H9 (cell line): ENCODE results near the gene BMERB1. TPM values are rescaled to one million over a fixed set of nuclear protein-coding genes. Genes with fewer than 3 reads are reported as not detected.

ENCODE experiments used
- DNase-seq: peaks from one replicate; pipeline ENCODE4 v3.0.0-alpha.2; 2017
- H2AFZ ChIP-seq: one replicate; pipeline ENCODE4 v1.6.1; 2013; ENCODE audit warnings: mild to moderate bottlenecking, low read length, control low read depth, moderate library complexity
- H2AK5ac ChIP-seq: 2 replicates; pipeline ENCODE4 v1.6.1; 2013; ENCODE audit warnings: low read length, control low read depth, mixed read lengths; ENCODE audit not compliant: insufficient read length
- H2BK120ac ChIP-seq: one replicate; pipeline ENCODE4 v1.6.1; 2013; ENCODE audit warnings: low read depth, mild to moderate bottlenecking, low read length, control low read depth, inconsistent platforms; ENCODE audit not compliant: poor library complexity, severe bottlenecking
- H2BK12ac ChIP-seq: 2 replicates; pipeline ENCODE4 v1.6.1; 2013; ENCODE audit warnings: low read length, control low read depth, mixed read lengths, low read depth; ENCODE audit not compliant: insufficient read length
- H2BK15ac ChIP-seq: 2 replicates; pipeline ENCODE4 v1.6.1; 2013; ENCODE audit warnings: low read depth, low read length, control low read depth
- H2BK20ac ChIP-seq: one replicate; pipeline ENCODE4 v1.6.1; 2013; ENCODE audit warnings: low read depth, mild to moderate bottlenecking, low read length, control low read depth, inconsistent platforms; ENCODE audit not compliant: poor library complexity, severe bottlenecking
- H2BK5ac ChIP-seq: 2 replicates; pipeline ENCODE4 v1.6.1; 2013; ENCODE audit warnings: low read length, control low read depth, mixed read lengths; ENCODE audit not compliant: insufficient read length
- H3K14ac ChIP-seq: 2 replicates; pipeline ENCODE4 v1.6.1; 2013; ENCODE audit warnings: low read length, control low read depth; ENCODE audit not compliant: insufficient read depth
- H3K18ac ChIP-seq: 2 replicates; pipeline ENCODE4 v1.6.1; 2013; ENCODE audit warnings: low read depth, mild to moderate bottlenecking, mixed read lengths, low read length, control low read depth; ENCODE audit not compliant: insufficient read length
- H3K23ac ChIP-seq: 2 replicates; pipeline ENCODE4 v1.6.1; 2013; ENCODE audit warnings: low read length, control low read depth, mixed read lengths, low read depth; ENCODE audit not compliant: insufficient read length
- H3K23me2 ChIP-seq: 2 replicates; pipeline ENCODE4 v1.6.1; 2013; ENCODE audit warnings: low read depth, mild to moderate bottlenecking, mixed read lengths, low read length, control low read depth; ENCODE audit not compliant: insufficient read length, poor library complexity, severe bottlenecking
- H3K27ac ChIP-seq: 2 replicates; pipeline ENCODE4 v1.5.1; 2013; ENCODE audit warnings: low read length, control low read depth, mixed read lengths, low read depth; ENCODE audit not compliant: insufficient read length
- H3K27me3 ChIP-seq: 2 replicates; pipeline ENCODE4 v1.6.1; 2013; ENCODE audit warnings: low read length, control low read depth, inconsistent platforms; ENCODE audit not compliant: insufficient read depth
- H3K4ac ChIP-seq: 2 replicates; pipeline ENCODE4 v1.6.1; 2013; ENCODE audit warnings: low read depth, mild to moderate bottlenecking, control low read depth, inconsistent platforms, low read length, moderate library complexity
- H3K4me1 ChIP-seq: 2 replicates; pipeline ENCODE4 v1.6.1; 2013; ENCODE audit warnings: low read length, control low read depth, inconsistent platforms; ENCODE audit not compliant: insufficient read depth
- H3K4me2 ChIP-seq: 2 replicates; pipeline ENCODE4 v1.6.1; 2013; ENCODE audit warnings: low read length, control low read depth, mixed read lengths; ENCODE audit not compliant: insufficient read length, insufficient read depth
- H3K56ac ChIP-seq: 2 replicates; pipeline ENCODE4 v1.6.1; 2013; ENCODE audit warnings: low read depth, mild to moderate bottlenecking, mixed read lengths, low read length, control low read depth; ENCODE audit not compliant: insufficient read length
- H3K79me1 ChIP-seq: 2 replicates; pipeline ENCODE4 v1.6.1; 2013; ENCODE audit warnings: low read depth, mild to moderate bottlenecking, moderate library complexity, low read length, control low read depth, inconsistent platforms; ENCODE audit not compliant: insufficient read depth, poor library complexity, severe bottlenecking
- H3K79me2 ChIP-seq: 2 replicates; pipeline ENCODE4 v1.6.1; 2013; ENCODE audit warnings: low read length, control low read depth, inconsistent platforms; ENCODE audit not compliant: insufficient read depth
- H3K9ac ChIP-seq: 2 replicates; pipeline ENCODE4 v1.6.1; 2013; ENCODE audit warnings: low read length, control low read depth, mixed read lengths; ENCODE audit not compliant: insufficient read length; ENCODE audit errors: extremely low read depth
- H3K9me3 ChIP-seq: one replicate; pipeline ENCODE4 v1.6.1; 2013; ENCODE audit warnings: low read depth, low read length, inconsistent platforms; ENCODE audit not compliant: control insufficient read depth
- H3T11ph ChIP-seq: one replicate; pipeline ENCODE4 v1.6.1; 2013; ENCODE audit warnings: mild to moderate bottlenecking, low read length, control low read depth, inconsistent platforms
- H4K20me1 ChIP-seq: one replicate; pipeline ENCODE4 v1.6.1; 2013; ENCODE audit not compliant: control insufficient read depth, insufficient read length, insufficient read depth
- H4K5ac ChIP-seq: 2 replicates; pipeline ENCODE4 v1.6.1; 2013; ENCODE audit warnings: low read depth, mild to moderate bottlenecking, mixed read lengths, low read length, control low read depth; ENCODE audit not compliant: insufficient read length
- H4K8ac ChIP-seq: replicated peaks from 2 replicates; pipeline ENCODE4 v1.6.1; 2013; ENCODE audit warnings: low read length, control low read depth, mixed read lengths, low read depth; ENCODE audit not compliant: insufficient read length
- H4K91ac ChIP-seq: 2 replicates; pipeline ENCODE4 v1.6.1; 2013; ENCODE audit warnings: low read depth, mild to moderate bottlenecking, moderate library complexity, mixed read lengths, low read length, control low read depth; ENCODE audit not compliant: insufficient read length
- H3K27ac Mint-ChIP-seq, 3 experiments: 2 replicates in 2 of 3; 3 replicates in 1 of 3; pipeline ENCODE4 v1.8.0; 2020 to 2021; ENCODE audit warnings: mixed read lengths in 3 of 3, mild to moderate bottlenecking in 1 of 3, moderate library complexity in 1 of 3
- H3K27me3 Mint-ChIP-seq: 2 replicates; pipeline ENCODE4 v1.8.0; 2021; ENCODE audit warnings: low read depth, mild to moderate bottlenecking, moderate library complexity, mixed read lengths
- H3K36me3 Mint-ChIP-seq, 3 experiments: 2 replicates in 2 of 3; 3 replicates in 1 of 3; pipeline ENCODE4 v1.8.0; 2020 to 2021; ENCODE audit warnings: low read depth in 3 of 3, mixed read lengths in 3 of 3; ENCODE audit not compliant: insufficient read depth in 1 of 3
- H3K4me1 Mint-ChIP-seq, 2 experiments: 2 replicates each; pipeline ENCODE4 v1.8.0; 2020; ENCODE audit warnings: mixed read lengths in 2 of 2
- H3K4me3 Mint-ChIP-seq, 2 experiments: 2 replicates in 1 of 2; 3 replicates in 1 of 2; pipeline ENCODE4 v1.8.0; 2020 to 2021; ENCODE audit warnings: mild to moderate bottlenecking in 2 of 2, mixed read lengths in 2 of 2, moderate library complexity in 1 of 2
- H3K9me3 Mint-ChIP-seq, 2 experiments: 2 replicates in 1 of 2; 3 replicates in 1 of 2; pipeline ENCODE4 v1.8.0; 2020; ENCODE audit warnings: mild to moderate bottlenecking in 2 of 2, mixed read lengths in 2 of 2, moderate library complexity in 1 of 2
- WGBS: extraction: QIAGEN DNeasy Blood & Tissue Kit; methylation state at CpG from one replicate; pipeline ENCODE4 v1.1.7; 2013; ENCODE audit warnings: missing lambda C conversion rate, low lambda C conversion rate, mixed read lengths; ENCODE audit not compliant: insufficient read length; ENCODE audit errors: extremely low coverage; 5-methylcytosine and 5-hydroxymethylcytosine counted together
- total RNA-seq: library from RNA; stranded (reverse); gene quantifications from 2 replicates; pipeline ENCODE4 v1.2.1, GENCODE V29; 2021
- TF ChIP-seq, protein P1 (sequence below): fragments of 200-600 bp; sonication (generic); conservative IDR thresholded peaks from 3 replicates; pipeline ENCODE4 v1.8.0; 2021; ENCODE audit warnings: antibody characterized with exemption, mild to moderate bottlenecking

The BMERB1 gene
- total RNA-seq, 1 experiment from 2014 or later, result 19.5 TPM

DNA sequence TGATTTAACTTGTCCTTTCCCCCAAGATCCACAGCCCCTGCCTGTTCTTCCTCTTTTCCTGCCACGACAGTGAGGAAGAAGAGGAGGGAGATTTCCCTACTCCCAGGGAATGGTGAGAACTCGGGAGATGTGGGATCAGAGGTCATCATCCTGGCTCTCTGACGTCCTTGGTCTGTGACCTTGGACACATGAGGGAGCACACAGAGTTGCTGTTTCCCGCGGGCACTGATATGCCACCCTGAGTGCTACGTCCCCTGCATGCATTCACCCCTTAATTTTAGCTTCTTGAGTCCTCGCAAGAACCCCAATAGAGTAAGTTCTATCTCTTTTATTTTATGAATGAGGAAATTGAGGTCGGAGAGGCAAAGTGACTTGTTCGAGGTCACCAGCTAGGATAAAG is 85.4 kb downstream of the BMERB1 start:
- DNase-seq, result no peak
- H2AFZ ChIP-seq, result no peak overlapping the region
- no peaks in the 10 kb centered on the region for H3K79me1 ChIP-seq
- Mint-ChIP-seq H3K27ac (peak overlapping the region in 2 of 3 experiments; percentile 28 to 81; a peak in 2 of 7 replicates), H3K4me1 (peaks cover 0 to 5% of the 10 kb centered on the region in 2 experiments; a peak in 1 of 4 replicates), H3K4me3 (no peak overlapping the region), H3K9me3 (no peaks in the 10 kb centered on the region), H3K27me3 (no peaks in the 10 kb centered on the region), H3K36me3 (peaks cover 0 to 9% (median 2%) of the 10 kb centered on the region in 3 experiments; a peak in 2 of 7 replicates)
- no peaks in the 10 kb centered on the region for H3K79me2 ChIP-seq
- H3K4me1 ChIP-seq, result no peaks in the 10 kb centered on the region
- no peak overlapping the region for H3K9ac ChIP-seq
- H2AK5ac ChIP-seq, result no peak overlapping the region
- H3K18ac ChIP-seq, result no peak overlapping the region
- no peaks in the 10 kb centered on the region for H3K23me2 ChIP-seq
- no peak overlapping the region for H4K91ac ChIP-seq
- no peaks in the 10 kb centered on the region for H3K27me3 ChIP-seq
- H2BK12ac ChIP-seq, result no peak overlapping the region
- no peak overlapping the region for H3K56ac ChIP-seq
- no peak overlapping the region for H3K23ac ChIP-seq
- WGBS, result no CpG with 5 or more reads among the region's 9 CpGs
- H3K27ac ChIP-seq, result no peak overlapping the region
- no peaks in the 10 kb centered on the region for H4K20me1 ChIP-seq
- H3K9me3 ChIP-seq, result no peaks in the 10 kb centered on the region
- H2BK120ac ChIP-seq, result no peak overlapping the region
- H2BK20ac ChIP-seq, result no peak overlapping the region
- H3K4ac ChIP-seq, result no peak overlapping the region
- no peak overlapping the region for H4K5ac ChIP-seq
- no peak overlapping the region for H4K8ac ChIP-seq
- H3K14ac ChIP-seq, result no peak overlapping the region
- H3K4me2 ChIP-seq, result no peak overlapping the region
- TF ChIP-seq, protein P1, sequence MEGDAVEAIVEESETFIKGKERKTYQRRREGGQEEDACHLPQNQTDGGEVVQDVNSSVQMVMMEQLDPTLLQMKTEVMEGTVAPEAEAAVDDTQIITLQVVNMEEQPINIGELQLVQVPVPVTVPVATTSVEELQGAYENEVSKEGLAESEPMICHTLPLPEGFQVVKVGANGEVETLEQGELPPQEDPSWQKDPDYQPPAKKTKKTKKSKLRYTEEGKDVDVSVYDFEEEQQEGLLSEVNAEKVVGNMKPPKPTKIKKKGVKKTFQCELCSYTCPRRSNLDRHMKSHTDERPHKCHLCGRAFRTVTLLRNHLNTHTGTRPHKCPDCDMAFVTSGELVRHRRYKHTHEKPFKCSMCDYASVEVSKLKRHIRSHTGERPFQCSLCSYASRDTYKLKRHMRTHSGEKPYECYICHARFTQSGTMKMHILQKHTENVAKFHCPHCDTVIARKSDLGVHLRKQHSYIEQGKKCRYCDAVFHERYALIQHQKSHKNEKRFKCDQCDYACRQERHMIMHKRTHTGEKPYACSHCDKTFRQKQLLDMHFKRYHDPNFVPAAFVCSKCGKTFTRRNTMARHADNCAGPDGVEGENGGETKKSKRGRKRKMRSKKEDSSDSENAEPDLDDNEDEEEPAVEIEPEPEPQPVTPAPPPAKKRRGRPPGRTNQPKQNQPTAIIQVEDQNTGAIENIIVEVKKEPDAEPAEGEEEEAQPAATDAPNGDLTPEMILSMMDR, result no peak
- no peak overlapping the region for H2BK15ac ChIP-seq
- no peak overlapping the region for H3T11ph ChIP-seq
- H2BK5ac ChIP-seq, result no peak overlapping the region
